22Rv1 (cell line): Measurements from ENCODE around the gene PIGM.

ENCODE experiments used
- H3K27ac ChIP-seq: fragments of 450-650 bp; 2 replicates; pipeline ENCODE4 v1.5.1; 2017
- ZFX ChIP-seq: fragments of 450-650 bp; IDR thresholded peaks from 2 replicates; pipeline ENCODE4 v1.6.1; 2017; ENCODE audit warnings: antibody characterized with exemption, borderline replicate concordance
- TF ChIP-seq, protein P1 (sequence below): fragments of 450-650 bp; IDR thresholded peaks from 2 replicates; pipeline ENCODE4 v1.5.1; 2017; ENCODE audit warnings: mild to moderate bottlenecking

The PIGM gene

DNA sequence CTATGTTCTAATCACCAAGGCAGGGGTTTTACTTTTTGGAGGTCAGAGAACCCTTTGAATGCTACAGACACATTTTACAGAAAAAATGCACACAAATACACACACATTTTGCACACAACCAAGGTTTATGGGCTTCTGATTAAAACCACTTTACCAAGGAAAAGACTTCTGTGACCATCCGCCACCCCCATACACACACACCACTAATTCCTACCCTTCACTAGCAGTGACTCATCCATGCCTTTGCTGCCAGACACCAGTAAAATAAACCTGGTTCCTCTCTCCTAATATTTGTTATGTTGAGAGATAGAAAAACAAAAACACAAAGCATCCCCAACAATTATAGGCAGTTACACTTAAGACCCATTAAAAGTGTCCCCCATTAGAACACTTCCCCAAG, 12.9 kb downstream of the PIGM start:
- TF ChIP-seq, protein P1, sequence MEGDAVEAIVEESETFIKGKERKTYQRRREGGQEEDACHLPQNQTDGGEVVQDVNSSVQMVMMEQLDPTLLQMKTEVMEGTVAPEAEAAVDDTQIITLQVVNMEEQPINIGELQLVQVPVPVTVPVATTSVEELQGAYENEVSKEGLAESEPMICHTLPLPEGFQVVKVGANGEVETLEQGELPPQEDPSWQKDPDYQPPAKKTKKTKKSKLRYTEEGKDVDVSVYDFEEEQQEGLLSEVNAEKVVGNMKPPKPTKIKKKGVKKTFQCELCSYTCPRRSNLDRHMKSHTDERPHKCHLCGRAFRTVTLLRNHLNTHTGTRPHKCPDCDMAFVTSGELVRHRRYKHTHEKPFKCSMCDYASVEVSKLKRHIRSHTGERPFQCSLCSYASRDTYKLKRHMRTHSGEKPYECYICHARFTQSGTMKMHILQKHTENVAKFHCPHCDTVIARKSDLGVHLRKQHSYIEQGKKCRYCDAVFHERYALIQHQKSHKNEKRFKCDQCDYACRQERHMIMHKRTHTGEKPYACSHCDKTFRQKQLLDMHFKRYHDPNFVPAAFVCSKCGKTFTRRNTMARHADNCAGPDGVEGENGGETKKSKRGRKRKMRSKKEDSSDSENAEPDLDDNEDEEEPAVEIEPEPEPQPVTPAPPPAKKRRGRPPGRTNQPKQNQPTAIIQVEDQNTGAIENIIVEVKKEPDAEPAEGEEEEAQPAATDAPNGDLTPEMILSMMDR, result no peak
- TF ChIP-seq ZFX, result no peak
- H3K27ac ChIP-seq, result no peak overlapping the region

DNA sequence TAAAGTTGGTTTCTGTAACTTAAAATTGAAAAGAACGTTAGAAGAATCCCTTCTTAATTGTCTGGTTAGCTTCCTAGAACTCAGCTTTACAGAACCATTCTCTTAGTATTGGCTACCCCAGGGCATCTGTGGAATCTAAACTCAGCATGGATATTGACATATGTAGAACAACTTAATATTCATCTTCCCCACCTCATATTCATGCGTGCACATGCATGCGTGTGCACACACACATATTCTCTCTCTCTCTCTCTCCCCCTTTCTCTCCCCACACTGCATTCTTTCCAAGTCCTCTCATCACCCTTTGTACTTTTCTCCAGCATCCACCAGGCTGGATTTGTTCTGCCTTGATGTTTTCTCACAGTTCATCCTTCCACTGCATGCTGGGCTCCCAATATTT, 13.4 kb downstream of the PIGM start:
- H3K27ac ChIP-seq, result no peak overlapping the region
- TF ChIP-seq ZFX, result no peak
- TF ChIP-seq, protein P1, result no peak

DNA sequence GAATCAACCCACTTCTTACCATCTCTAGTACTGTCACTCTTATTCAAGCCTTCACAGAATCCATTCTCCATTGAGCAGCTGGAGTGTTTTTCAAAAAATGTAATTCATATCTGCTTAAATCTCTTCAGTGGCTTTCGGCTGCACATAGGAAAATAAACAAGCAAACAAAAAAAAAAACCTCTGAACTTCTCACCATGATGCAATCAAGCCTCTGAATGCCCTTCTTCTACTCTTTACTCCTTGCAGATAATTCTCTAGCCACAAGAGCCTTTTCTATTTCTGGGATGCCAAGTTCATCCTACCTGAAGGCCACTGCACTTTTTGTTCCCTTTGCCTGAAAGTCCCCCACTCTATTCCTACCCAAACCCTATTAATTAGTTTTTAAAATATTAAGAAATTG, 14.2 kb downstream of the PIGM start:
- no peak overlapping the region for H3K27ac ChIP-seq
- TF ChIP-seq, protein P1, result no peak

DNA sequence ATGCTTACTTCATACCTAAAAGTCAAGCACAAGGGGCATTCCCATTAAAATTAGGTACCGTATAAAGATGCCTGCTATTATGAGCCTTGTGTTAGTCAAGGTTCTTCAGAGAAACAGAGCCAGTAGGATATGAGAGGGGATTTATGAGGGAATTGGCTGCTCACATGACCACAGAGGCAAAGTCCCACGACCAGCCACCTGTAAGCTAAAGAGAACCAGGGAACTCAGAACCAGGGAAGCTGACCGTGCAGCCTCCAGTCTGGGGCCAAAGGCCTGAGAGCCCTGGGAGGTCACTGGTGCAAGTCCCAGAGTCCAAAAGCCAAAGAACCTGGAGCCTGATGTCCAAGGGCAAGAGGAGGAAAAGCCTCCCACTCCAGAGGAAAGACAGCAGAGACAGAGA, 20.0 kb downstream of the PIGM start:
- TF ChIP-seq, protein P1, result no peak
- no peak for TF ChIP-seq ZFX
- H3K27ac ChIP-seq, result no peak overlapping the region

DNA sequence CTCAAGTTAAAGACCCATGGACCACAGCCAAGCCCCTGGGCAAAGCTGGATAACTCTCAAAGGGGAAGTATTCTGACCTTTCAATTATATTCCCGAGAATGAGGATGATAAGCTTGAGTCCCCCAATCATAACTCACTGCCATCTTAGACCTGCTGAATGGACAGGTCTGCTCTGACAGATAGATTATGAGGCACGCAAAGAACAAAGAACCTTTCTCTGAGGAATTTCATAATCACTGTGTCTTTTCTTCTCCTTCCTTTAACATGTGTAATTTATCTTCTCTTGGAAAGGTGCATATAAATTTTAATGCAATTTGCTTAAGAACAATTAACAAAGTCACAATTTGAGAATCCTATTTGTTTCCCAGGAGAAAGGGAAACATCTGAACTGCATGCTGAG, 22.0 kb downstream of the PIGM start:
- H3K27ac ChIP-seq, result no peak overlapping the region
- TF ChIP-seq, protein P1, result no peak
- TF ChIP-seq ZFX, result no peak

DNA sequence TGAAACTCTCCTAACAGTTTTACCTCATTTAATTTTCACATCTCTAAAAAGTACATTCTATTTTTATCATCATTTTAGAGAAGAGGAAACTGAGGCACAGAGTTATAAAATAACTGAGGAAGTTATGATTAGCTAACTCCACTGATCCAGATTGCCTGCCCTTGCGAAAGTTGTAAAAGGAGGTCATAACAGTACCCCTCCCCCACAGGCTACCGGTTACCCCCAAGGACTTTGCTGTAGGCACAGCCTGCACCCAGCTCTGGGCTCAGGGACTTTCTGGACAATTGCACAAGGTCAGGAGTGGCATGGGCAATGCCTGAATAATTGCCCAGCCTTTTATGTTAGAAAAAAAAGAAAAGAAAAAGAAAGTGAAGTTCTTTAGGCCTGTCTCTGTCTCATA, 22.7 kb downstream of the PIGM start:
- H3K27ac ChIP-seq, result no peak overlapping the region
- TF ChIP-seq, protein P1, result no peak
- no peak for TF ChIP-seq ZFX

DNA sequence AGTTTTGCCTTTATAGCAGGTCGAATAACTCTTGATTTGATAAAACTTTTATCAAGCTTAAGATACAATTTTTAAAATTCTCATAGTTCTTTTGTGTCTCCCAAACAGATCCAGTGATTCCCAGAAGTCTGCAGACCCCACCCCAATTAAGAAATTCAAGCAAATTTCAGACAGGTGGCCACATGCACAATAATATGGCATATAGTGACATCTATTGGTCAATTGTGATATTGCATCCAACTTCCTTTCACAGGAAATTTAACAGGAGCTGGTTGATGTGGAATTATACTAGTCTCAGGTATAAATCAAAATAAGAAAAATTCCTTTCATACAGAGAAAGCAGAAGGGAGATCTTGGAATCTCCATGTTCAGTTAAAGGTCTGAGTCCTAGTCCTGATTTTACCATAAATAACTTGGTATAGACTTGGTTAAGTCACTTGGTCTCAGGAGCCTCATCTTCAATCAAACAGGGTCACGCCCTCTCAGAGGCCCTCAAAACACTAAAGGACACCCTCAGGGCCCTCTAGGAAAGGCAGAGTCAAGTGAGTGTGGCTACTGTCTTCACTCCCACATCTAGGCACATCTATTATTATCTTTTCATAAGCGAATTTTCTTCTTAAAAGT, 24.1 kb downstream of the PIGM start:
- H3K27ac ChIP-seq, result no peak overlapping the region
- no peak for TF ChIP-seq ZFX
- TF ChIP-seq, protein P1, result peak; percentile 86
